ENCODE results near the gene IMPDH1.

IMPDH1 gene

GRCh38 chr7:128352153-128352537, 57.6 kb downstream of the IMPDH1 start:
- no peak for TF ChIP-seq USF1 (IDR thresholded peaks at IDR 0.05)
- no peak for TF ChIP-seq CREB1 (IDR thresholded peaks at IDR 0.05; ENCODE audit: low read depth)
- no peak for TF ChIP-seq EGR1 (IDR thresholded peaks at IDR 0.05)
- TF ChIP-seq TAF1 (IDR thresholded peaks at IDR 0.05; ENCODE audit: low read depth) = no peak
- TF ChIP-seq TEAD4 (IDR thresholded peaks at IDR 0.05) = no peak
- TF ChIP-seq RAD21 (IDR thresholded peaks at IDR 0.05; ENCODE audit: low read depth) = no peak
- peak; percentile 56; the same call in 1 of the 2 replicates for TF ChIP-seq MAX (IDR thresholded peaks at IDR 0.05)

- TF ChIP-seq RAD21 (IDR thresholded peaks at IDR 0.05; ENCODE audit: low read depth) = no peak
- no peak for TF ChIP-seq REST (IDR thresholded peaks at IDR 0.05; ENCODE audit: low read depth)
- no peak for TF ChIP-seq NFIC (IDR thresholded peaks at IDR 0.05)
- TF ChIP-seq USF1 (IDR thresholded peaks at IDR 0.05) = no peak
Measured at GRCh38 chr7:128351296-128352152, 58.3 kb downstream of the IMPDH1 start.

GRCh38 chr7:128350708-128351295, 59.0 kb downstream of the IMPDH1 start:
- TF ChIP-seq NFIC (IDR thresholded peaks at IDR 0.05) (no peak), RAD21 (IDR thresholded peaks at IDR 0.05; ENCODE audit: low read depth) (no peak), FOXM1 (IDR thresholded peaks at IDR 0.05; ENCODE audit: borderline replicate concordance, low read depth) (no peak), YY1 (IDR thresholded peaks at IDR 0.05; ENCODE audit: low read depth) (no peak), MAX (IDR thresholded peaks at IDR 0.05) (no peak), USF1 (IDR thresholded peaks at IDR 0.05) (no peak), ZBTB7A (IDR thresholded peaks at IDR 0.05; ENCODE audit: low read depth) (no peak), CEBPB (IDR thresholded peaks at IDR 0.05) (no peak), TAF1 (IDR thresholded peaks at IDR 0.05; ENCODE audit: low read depth) (no peak)

GRCh38 chr7:128349466-128349825, 60.3 kb downstream of the IMPDH1 start:
- no peak for TF ChIP-seq MAX (IDR thresholded peaks at IDR 0.05)
- TF ChIP-seq EGR1 (IDR thresholded peaks at IDR 0.05) = no peak
- no peak for TF ChIP-seq CEBPB (IDR thresholded peaks at IDR 0.05)
- no peak for TF ChIP-seq REST (IDR thresholded peaks at IDR 0.05; ENCODE audit: low read depth)
- TF ChIP-seq TAF1 (IDR thresholded peaks at IDR 0.05; ENCODE audit: low read depth) = no peak
- TF ChIP-seq FOXM1 (IDR thresholded peaks at IDR 0.05; ENCODE audit: borderline replicate concordance, low read depth) = no peak
- no peak for TF ChIP-seq CREB1 (IDR thresholded peaks at IDR 0.05; ENCODE audit: low read depth)
- TF ChIP-seq TEAD4 (IDR thresholded peaks at IDR 0.05) = no peak
- no peak for TF ChIP-seq EP300 (IDR thresholded peaks at IDR 0.05; ENCODE audit: borderline replicate concordance)
- no peak for TF ChIP-seq USF1 (IDR thresholded peaks at IDR 0.05)
- TF ChIP-seq NFIC (IDR thresholded peaks at IDR 0.05) = no peak

GRCh38 chr7:128347647-128348097, 62.1 kb downstream of the IMPDH1 start:
- TF ChIP-seq REST (IDR thresholded peaks at IDR 0.05; ENCODE audit: low read depth) (no peak), RAD21 (IDR thresholded peaks at IDR 0.05; ENCODE audit: low read depth) (peak; percentile 92), USF1 (IDR thresholded peaks at IDR 0.05) (no peak)

All from Ishikawa (cell line).